Mucosa of rectum (tissue), 2 donors: ENCODE data around the gene DIP2A.
"Not testable (repeated sequence)": the region's sequence is repeated elsewhere in the genome, so short reads cannot be mapped to it uniquely, and the experiment has no call there.

Experiments
- H3K27ac ChIP-seq, 2 donors: one replicate each; pipeline ENCODE4 v1.7.0; 2013; ENCODE audit warnings: inconsistent platforms in 2 of 2, low read depth in 2 of 2, low read length in 2 of 2
- H3K27me3 ChIP-seq, 2 donors: one replicate each; pipeline ENCODE4 v1.7.0; 2013; ENCODE audit warnings: low read length in 2 of 2; ENCODE audit not compliant: control insufficient read depth in 2 of 2, insufficient read depth in 2 of 2
- H3K36me3 ChIP-seq, 2 donors: one replicate each; pipeline ENCODE4 v1.7.0; 2013; ENCODE audit warnings: low read length in 2 of 2; ENCODE audit not compliant: control insufficient read depth in 2 of 2, insufficient read depth in 2 of 2
- H3K4me1 ChIP-seq, 2 donors: one replicate each; pipeline ENCODE4 v1.7.0; 2013; ENCODE audit warnings: low read length in 2 of 2, mild to moderate bottlenecking in 1 of 2; ENCODE audit not compliant: control insufficient read depth in 2 of 2, insufficient read depth in 2 of 2
- H3K4me3 ChIP-seq, 2 donors: one replicate each; pipeline ENCODE4 v1.7.0; 2013; ENCODE audit warnings: low read length in 2 of 2
- H3K9ac ChIP-seq, 2 donors: one replicate each; pipeline ENCODE4 v1.7.0; 2013; ENCODE audit warnings: low read length in 2 of 2, low read depth in 1 of 2, mild to moderate bottlenecking in 1 of 2
- H3K9me3 ChIP-seq, 2 donors: one replicate each; pipeline ENCODE4 v1.7.0; 2013; ENCODE audit warnings: low read length in 2 of 2; ENCODE audit not compliant: control insufficient read depth in 2 of 2
- donor health status: healthy.
- donor health status: Normal muscosa, but diverticular disease.

Gene DIP2A

DNA sequence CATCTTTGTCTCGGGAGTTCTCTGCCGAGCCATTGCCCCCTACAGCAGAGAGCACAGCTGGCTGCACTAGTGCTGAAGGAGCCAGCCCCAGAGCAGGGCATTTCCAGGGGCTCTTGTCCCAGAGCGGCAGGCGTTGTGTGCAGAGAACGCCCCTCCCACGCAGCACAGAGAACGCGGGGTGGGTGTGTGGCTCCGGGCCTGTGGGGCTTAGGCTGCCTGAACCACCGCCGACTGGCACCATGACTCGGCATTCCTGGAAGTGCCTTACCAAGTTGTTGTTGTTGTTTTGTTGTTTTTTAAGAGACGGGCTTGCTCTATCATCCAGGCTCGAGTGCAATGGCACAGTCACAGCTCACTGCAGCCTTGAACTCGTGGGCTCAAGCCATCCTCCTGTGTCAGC, 15.8 kb upstream of the DIP2A start:
- Histone ChIP-seq H3K27me3 (no peaks in the 10 kb centered on the region), H3K36me3 (peaks cover 39 to 44% of the 10 kb centered on the region in 2 donors), H3K4me1 (peaks cover 3 to 10% of the 10 kb centered on the region in 2 donors), H3K4me3 (no peak overlapping the region), H3K9ac (no peak overlapping the region), H3K9me3 (no peaks in the 10 kb centered on the region), H3K27ac (no peak overlapping the region)

GRCh38 chr21:46443910-46444309, 14.8 kb upstream of the DIP2A start:
- no peak overlapping the region for H3K9ac ChIP-seq

DNA sequence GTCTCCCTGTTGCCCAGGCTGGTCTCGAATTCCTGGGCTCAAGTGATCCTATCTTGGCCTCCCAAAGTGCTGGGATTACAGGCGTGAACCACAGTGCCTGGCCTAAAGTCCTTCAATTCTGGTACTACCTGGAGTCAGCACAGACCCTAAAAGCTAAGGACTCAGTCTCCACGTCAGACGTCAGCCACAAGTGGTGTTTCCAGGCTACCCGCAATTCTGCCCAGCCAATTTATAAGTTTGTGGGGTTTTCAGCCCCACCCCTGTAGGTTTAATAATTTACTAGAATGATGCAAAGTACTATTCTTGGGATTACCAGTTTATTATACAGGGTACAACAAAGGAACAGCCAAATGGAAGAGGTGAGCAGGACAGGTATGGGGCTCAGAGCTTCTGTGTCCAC, 10.6 kb upstream of the DIP2A start:
- H3K36me3 ChIP-seq: peaks cover 5 to 10% of the 10 kb centered on the region in 2 donors
- peak overlapping the region; percentile 32 to 75 for H3K27ac ChIP-seq

More at GRCh38 chr21:46443910-46444309, 14.8 kb upstream of the DIP2A start:
- Histone ChIP-seq H3K27me3 (no peaks in the 10 kb centered on the region), H3K4me3 (no peak overlapping the region), H3K4me1 (peaks cover 3 to 16% of the 10 kb centered on the region in 2 donors), H3K36me3 (peaks cover 36 to 39% of the 10 kb centered on the region in 2 donors), H3K9me3 (no peaks in the 10 kb centered on the region), H3K27ac (no peak overlapping the region)

GRCh38 chr21:46448855-46449254, 9.8 kb upstream of the DIP2A start:
- not testable (repeated sequence) for H3K4me3 ChIP-seq, H3K9me3 ChIP-seq, H3K9ac ChIP-seq, H3K27me3 ChIP-seq, H3K36me3 ChIP-seq
- H3K4me1 ChIP-seq: peaks cover 3 to 31% of the 10 kb centered on the region in 2 donors
- H3K27ac ChIP-seq: peak overlapping the region in 1 of 2 donors; percentile 75

More for the DNA sequence above, 10.6 kb upstream of the DIP2A start:
- peaks cover 3 to 27% of the 10 kb centered on the region in 2 donors for H3K4me1 ChIP-seq
- H3K9me3 ChIP-seq: no peaks in the 10 kb centered on the region
- H3K4me3 ChIP-seq: no peak overlapping the region
- no peak overlapping the region for H3K9ac ChIP-seq
- H3K27me3 ChIP-seq: no peaks in the 10 kb centered on the region

DNA sequence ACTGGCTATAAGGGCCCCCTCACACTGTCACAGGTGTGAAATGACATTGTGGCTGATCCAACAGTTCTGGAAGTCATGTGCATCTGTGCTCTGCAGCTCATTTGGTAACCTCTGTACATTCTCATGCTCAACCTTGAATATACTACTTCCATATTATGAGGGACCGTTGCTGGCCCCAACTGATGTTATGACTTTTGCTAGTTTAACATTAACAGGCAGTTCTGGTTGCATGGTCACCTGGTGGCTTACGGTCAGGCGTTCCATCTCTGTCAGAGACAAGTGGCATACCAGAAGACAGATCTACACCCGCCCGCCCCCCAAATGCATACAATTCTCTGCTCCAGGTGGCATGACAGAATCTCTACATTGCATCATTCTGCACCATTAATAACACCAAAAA, 6.0 kb upstream of the DIP2A start:
- Histone ChIP-seq H3K4me1 (peaks cover 18 to 44% of the 10 kb centered on the region in 2 donors), H3K27ac (peak overlapping the region; percentile 2 to 13), H3K4me3 (no peak overlapping the region), H3K36me3 (peaks cover 0 to 7% of the 10 kb centered on the region in 2 donors), H3K9ac (no peak overlapping the region), H3K9me3 (no peaks in the 10 kb centered on the region), H3K27me3 (no peaks in the 10 kb centered on the region)

GRCh38 chr21:46454142-46454541, 4.5 kb upstream of the DIP2A start:
- H3K27ac ChIP-seq: no peak overlapping the region

GRCh38 chr21:46454634-46455390, 3.9 kb upstream of the DIP2A start:
- no peaks in the 10 kb centered on the region for H3K9me3 ChIP-seq
- H3K4me1 ChIP-seq: peaks cover 21 to 44% of the 10 kb centered on the region in 2 donors
- no peak overlapping the region for H3K4me3 ChIP-seq
- H3K36me3 ChIP-seq: peaks cover 0 to 7% of the 10 kb centered on the region in 2 donors
- no peak overlapping the region for H3K9ac ChIP-seq
- H3K27me3 ChIP-seq: no peaks in the 10 kb centered on the region
- no peak overlapping the region for H3K27ac ChIP-seq

More at GRCh38 chr21:46454142-46454541, 4.5 kb upstream of the DIP2A start:
- H3K9ac ChIP-seq: no peak overlapping the region
- H3K27me3 ChIP-seq: no peaks in the 10 kb centered on the region
- no peak overlapping the region for H3K4me3 ChIP-seq
- peaks cover 21 to 41% of the 10 kb centered on the region in 2 donors for H3K4me1 ChIP-seq
- H3K9me3 ChIP-seq: no peaks in the 10 kb centered on the region
- H3K36me3 ChIP-seq: peaks cover 0 to 7% of the 10 kb centered on the region in 2 donors

DNA sequence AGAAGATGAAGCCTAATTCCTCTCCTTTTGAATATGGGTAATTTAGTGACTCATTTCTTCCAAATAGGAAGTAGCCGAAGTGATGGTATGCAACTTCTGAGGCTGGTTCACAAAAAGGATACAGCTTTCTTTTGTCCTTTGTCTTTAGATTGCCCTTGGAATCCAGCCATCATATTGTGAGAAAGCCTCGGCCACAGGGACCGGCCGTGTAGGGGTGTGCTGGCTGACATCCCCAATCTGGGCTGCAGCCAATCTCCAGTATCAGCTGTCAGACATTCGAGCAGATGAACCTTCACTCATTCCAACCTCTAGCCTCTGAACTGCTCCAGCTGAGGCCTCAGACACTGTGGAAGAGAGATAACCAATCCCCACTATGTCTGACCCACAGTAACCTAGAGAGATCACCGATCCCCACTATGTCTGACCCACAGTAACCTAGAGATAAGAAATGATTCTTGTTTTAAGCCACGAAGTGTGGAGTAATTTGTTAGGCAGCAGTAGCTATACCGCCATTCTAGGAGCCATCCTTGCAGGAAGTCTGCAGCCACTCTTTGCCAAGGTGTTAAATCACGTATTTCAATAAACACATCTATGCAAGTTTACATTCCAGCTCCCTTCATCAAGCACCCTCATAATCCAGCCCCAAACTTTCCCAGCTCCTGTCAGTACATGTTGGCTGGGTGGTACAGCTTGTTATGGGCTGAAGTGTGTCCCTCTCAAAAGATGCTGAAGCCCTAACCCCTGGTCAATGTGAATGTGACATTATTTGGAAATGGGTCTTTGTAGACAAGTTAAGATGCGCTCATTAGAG, 2.9 kb upstream of the DIP2A start:
- no peaks in the 10 kb centered on the region for H3K27me3 ChIP-seq
- no peak overlapping the region for H3K27ac ChIP-seq
- peaks cover 0 to 7% of the 10 kb centered on the region in 2 donors for H3K36me3 ChIP-seq
- no peaks in the 10 kb centered on the region for H3K9me3 ChIP-seq
- H3K4me1 ChIP-seq: peaks cover 21 to 45% of the 10 kb centered on the region in 2 donors
- H3K9ac ChIP-seq: no peak overlapping the region
- H3K4me3 ChIP-seq: no peak overlapping the region

GRCh38 chr21:46456750-46457149, 1.9 kb upstream of the DIP2A start:
- H3K27ac ChIP-seq: peak overlapping the region in 1 of 2 donors; percentile 96
- H3K4me1 ChIP-seq: peaks cover 21 to 45% of the 10 kb centered on the region in 2 donors
- H3K36me3 ChIP-seq: peaks cover 0 to 4% of the 10 kb centered on the region in 2 donors
- no peaks in the 10 kb centered on the region for H3K27me3 ChIP-seq
- H3K4me3 ChIP-seq: no peak overlapping the region
- no peak overlapping the region for H3K9ac ChIP-seq
- no peaks in the 10 kb centered on the region for H3K9me3 ChIP-seq

DNA sequence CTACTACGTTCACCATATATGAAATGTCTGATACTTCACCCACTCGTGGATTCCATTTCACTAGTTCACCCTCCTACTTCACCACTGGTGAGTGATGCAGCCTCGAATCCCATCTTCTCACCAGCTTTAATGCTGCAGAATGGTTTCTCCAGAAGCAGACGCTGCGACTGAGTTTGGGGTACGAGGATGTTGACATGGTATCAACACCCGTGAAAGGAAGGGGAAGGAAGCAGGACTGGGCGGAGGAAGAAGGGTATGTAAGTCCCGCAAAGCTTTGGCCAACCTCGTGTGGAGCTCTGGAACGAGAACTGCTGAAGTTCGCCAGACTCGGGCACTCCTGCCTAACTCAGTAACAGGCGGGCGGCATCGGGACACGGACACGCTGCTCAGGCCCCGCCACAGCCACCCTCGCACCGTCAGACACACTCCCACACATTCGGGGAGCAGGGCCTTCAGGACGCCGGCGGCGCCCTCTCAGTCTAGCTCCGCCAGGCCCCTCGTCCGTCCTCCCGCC, 833 bp upstream of the DIP2A start:
- Histone ChIP-seq H3K27ac (peak overlapping the region; percentile 92 to 96), H3K9ac (peak overlapping the region; percentile 94 to 98)

More for the DNA sequence above, 833 bp upstream of the DIP2A start:
- H3K4me1 ChIP-seq: peaks cover 21 to 36% of the 10 kb centered on the region in 2 donors
- no peaks in the 10 kb centered on the region for H3K27me3 ChIP-seq
- peak overlapping the region; percentile 90 to 94 for H3K4me3 ChIP-seq
- peaks cover 0 to 4% of the 10 kb centered on the region in 2 donors for H3K36me3 ChIP-seq
- H3K9me3 ChIP-seq: no peaks in the 10 kb centered on the region
